HG03521 (cell line): ENCODE results near the gene ZCCHC17.

Source experiments
- ATAC-seq: cut with Tn5 transposase; IDR thresholded peaks from one replicate; pipeline ENCODE4 v1.9.1; 2021; ENCODE audit warnings: mild to moderate bottlenecking, moderate library complexity; ENCODE audit not compliant: unreplicated experiment

ZCCHC17 gene

GRCh38 chr1:31389616-31390015, 92.8 kb downstream of the ZCCHC17 start:
- no peak for ATAC-seq

GRCh38 chr1:31390071-31390470, 93.2 kb downstream of the ZCCHC17 start:
- no peak for ATAC-seq

- ATAC-seq = no peak
Observed at GRCh38 chr1:31393463-31393862, 96.6 kb downstream of the ZCCHC17 start.

- ATAC-seq = no peak
Observed at GRCh38 chr1:31394584-31395193, 97.9 kb downstream of the ZCCHC17 start.

GRCh38 chr1:31396633-31397351, 100.0 kb downstream of the ZCCHC17 start:
- no peak for ATAC-seq

- ATAC-seq = no peak
Observed at GRCh38 chr1:31397360-31398095, 100.7 kb downstream of the ZCCHC17 start.

GRCh38 chr1:31398246-31398645, 101.4 kb downstream of the ZCCHC17 start:
- no peak for ATAC-seq

- no peak for ATAC-seq
Observed at GRCh38 chr1:31399976-31400375, 103.1 kb downstream of the ZCCHC17 start.

- no peak for ATAC-seq
Observed at GRCh38 chr1:31400393-31400792, 103.6 kb downstream of the ZCCHC17 start.

GRCh38 chr1:31401241-31401640, 104.4 kb downstream of the ZCCHC17 start:
- no peak for ATAC-seq

GRCh38 chr1:31405578-31406245, 108.9 kb downstream of the ZCCHC17 start:
- ATAC-seq = no peak

GRCh38 chr1:31407029-31407626, 110.3 kb downstream of the ZCCHC17 start:
- ATAC-seq = no peak

- ATAC-seq = no peak
Observed at GRCh38 chr1:31408788-31409318, 112.0 kb downstream of the ZCCHC17 start.

- no peak for ATAC-seq
Observed at GRCh38 chr1:31409946-31410858, 113.4 kb downstream of the ZCCHC17 start.

- ATAC-seq = no peak
Observed at GRCh38 chr1:31410871-31411270, 114.0 kb downstream of the ZCCHC17 start.

GRCh38 chr1:31412205-31412604, 115.4 kb downstream of the ZCCHC17 start:
- ATAC-seq = no peak

- no peak for ATAC-seq
Observed at GRCh38 chr1:31412732-31413404, 116.0 kb downstream of the ZCCHC17 start, which contains the start of gene SERINC2. TSS of gene SERINC2 (plus strand) at chr1:31413213. CDS start at chr1:31413266, 53 bp downstream.

GRCh38 chr1:31413405-31414001, 116.7 kb downstream of the ZCCHC17 start:
- ATAC-seq = no peak
